Embryonic facial prominence (tissue), 1 donor: Measurements from ENCODE around the gene CLDN3.
"Not testable (repeated sequence)": the region's sequence is repeated elsewhere in the genome, so short reads cannot be mapped to it uniquely, and the experiment has no call there.

Experiments used
- DNase-seq: peaks from one replicate; pipeline ENCODE4 v3.0.0-alpha.2; 2016; ENCODE audit errors: extremely low spot score

The CLDN3 gene

GRCh38 chr7:73736885-73737284 lies 33.2 kb downstream of the CLDN3 start:
- no peak for DNase-seq

- DNase-seq, result no peak
These were observed 34.6 kb downstream of the CLDN3 start for GRCh38 chr7:73735528-73735905.

- DNase-seq, result no peak
These were observed 35.2 kb downstream of the CLDN3 start for GRCh38 chr7:73734619-73735527.

GRCh38 chr7:73732397-73732796 lies 37.7 kb downstream of the CLDN3 start:
- DNase-seq, result no peak

- DNase-seq, result no peak
These were observed 39.6 kb downstream of the CLDN3 start for GRCh38 chr7:73730485-73730884.

DNA sequence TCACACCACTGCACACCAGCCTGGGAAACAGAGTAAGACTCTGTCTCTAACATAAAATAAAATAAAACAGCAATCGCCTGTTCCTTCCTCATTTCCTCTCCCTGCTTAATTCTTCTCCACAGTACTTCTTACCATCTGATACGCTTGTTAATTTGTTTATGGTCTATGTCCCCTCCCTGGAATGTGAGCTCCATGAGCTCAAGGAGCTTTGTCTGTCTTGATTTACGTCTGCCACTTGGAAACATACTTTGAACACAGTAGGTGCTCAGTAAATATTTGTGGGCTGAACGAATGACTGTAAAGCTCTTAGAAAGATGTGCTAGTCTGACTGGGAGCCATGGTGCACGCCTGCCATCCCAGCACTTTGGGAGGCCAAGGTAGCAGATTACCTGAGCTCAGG lies 41.5 kb downstream of the CLDN3 start:
- DNase-seq, result no peak

- no peak for DNase-seq
These were observed 42.1 kb downstream of the CLDN3 start for GRCh38 chr7:73727952-73728351.

- no peak for DNase-seq
These were observed 44.0 kb downstream of the CLDN3 start for GRCh38 chr7:73726083-73726466.

GRCh38 chr7:73723813-73724212 lies 46.3 kb downstream of the CLDN3 start:
- DNase-seq, result no peak

DNA sequence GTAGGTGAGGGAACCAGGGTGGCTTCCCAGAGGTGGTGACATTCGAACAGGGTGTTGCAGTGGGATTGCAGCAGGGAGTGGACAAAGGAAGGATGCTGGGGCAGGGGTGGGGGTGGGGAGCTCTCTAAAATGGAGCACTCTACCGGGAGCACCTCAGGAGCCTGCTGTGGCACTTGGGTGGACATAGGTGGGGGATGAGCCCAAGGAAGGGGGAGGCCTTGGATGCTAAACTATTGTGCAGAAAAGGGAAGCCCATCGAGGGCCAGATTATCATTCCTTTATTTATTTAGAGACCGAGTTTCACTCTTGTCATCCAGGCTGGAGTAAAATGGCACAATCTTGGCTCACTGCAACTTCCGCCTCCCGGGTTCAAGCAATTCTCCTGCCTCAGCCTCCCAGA lies 47.3 kb downstream of the CLDN3 start:
- no peak for DNase-seq

DNA sequence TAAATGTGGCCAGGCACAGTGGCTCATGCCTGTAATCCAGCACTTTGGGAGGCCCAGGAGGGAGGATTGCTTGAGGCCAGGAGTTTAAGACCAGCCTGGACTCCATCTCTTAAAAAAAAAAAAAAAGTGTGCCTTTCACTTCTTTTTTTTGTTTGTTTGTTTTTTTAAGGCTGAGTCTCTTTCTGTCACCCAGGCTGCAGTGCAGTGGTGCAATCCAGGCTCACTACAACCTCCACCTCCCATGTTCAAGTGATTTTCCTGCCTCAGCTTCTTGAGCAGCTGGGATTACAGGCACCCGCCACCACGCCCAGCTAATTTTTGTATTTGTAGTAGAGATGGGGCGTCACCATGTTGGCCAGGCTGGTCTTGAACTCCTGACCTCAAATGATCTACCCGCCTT lies 47.9 kb downstream of the CLDN3 start:
- DNase-seq, result not testable (repeated sequence)

- DNase-seq, result no peak
These were observed 48.7 kb downstream of the CLDN3 start for GRCh38 chr7:73721377-73721817.

DNA sequence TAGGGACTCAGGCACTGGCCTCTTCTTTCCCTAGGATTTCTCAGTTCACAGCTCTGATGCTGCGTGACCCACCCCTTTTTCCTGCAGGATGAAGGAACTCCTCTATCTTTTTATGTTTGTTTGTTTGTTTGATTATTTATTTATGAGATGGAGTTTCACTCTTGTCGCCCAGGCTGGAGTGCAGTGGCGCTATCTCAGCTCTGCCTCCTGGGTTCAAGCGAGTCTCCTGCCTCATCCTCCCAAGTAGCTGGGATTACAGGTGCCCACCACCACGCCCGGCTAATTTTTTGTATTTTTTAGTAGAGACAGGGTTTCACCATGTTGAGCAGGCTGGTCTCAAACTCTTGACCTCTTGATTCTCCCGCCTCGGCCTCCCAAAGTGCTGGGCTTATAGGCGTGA lies 49.6 kb downstream of the CLDN3 start:
- DNase-seq, result not testable (repeated sequence)

GRCh38 chr7:73719806-73720169 lies 50.3 kb downstream of the CLDN3 start:
- no peak for DNase-seq
